Measurements from ENCODE around the gene HLX.
A peak's percentile ranks its signal among the peaks of the same experiment; 100 is the strongest.

DNA sequence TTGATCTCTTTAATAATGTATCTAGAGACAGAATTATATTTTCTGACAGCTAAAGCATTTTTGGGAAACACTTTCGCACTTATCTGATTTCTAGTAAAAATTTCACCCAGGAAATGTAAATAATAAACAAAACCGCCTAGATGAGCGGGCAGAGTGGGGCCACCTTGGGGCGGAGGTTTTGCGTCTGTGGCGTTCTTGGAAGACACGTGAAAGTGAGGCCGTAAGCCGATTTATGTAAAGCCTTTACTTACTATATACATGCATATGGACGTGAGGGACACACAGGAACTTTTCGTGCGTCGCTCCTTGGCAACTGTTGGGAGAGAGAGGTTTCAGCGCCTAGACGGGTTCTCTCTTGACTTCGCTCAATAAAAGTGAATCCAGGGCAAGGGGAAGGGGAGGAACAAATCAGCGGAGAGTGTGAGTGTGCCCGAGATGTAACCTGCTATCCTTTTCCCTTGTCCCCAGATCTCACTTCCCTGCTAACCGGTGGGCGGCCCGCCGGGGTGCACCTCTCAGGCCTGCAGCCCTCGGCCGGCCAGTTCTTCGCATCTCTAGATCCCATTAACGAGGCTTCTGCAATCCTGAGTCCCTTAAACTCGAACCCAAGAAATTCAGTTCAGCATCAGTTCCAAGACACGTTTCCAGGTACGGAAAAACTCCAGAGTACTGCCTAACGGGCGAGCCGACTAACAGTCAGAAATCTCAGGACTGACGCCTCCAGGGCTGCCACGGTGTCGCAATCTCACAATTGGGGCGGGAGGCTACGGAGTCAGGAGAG, 1.7 kb downstream of the HLX start:
- TF ChIP-seq CTCF (conservative IDR thresholded peaks at IDR 0.05 in 1 of 2, IDR thresholded peaks at IDR 0.05 in 1 of 2; ENCODE audit: extremely low read depth in 1 of 2, insufficient read depth in 1 of 2, low read depth in 1 of 2, low read length in 2 of 2), result no peak
- peak; percentile 36 for TF ChIP-seq EZH2 (IDR thresholded peaks at IDR 0.05; ENCODE audit: borderline replicate concordance, low read length)
